Measurements from ENCODE around the gene CACNB3. TPM values are rescaled to one million over a fixed set of nuclear protein-coding genes. Genes with fewer than 3 reads are reported as not detected.

The CACNB3 gene
- total RNA-seq, result 10 to 100 TPM in 1 of 2 experiments, 1 to 10 TPM in 1; 9.5 to 10.0 TPM

- H3K27ac Mint-ChIP-seq, result no peak within 1 kb of the TSS
- intact Hi-C loops (cut with micrococcal nuclease), result loop anchor here (1.0 to 2.0 kb wide), 3 partner anchors 34 to 159 kb away; partner anchors contain the start of gene DDX23
Observed at GRCh38 chr12:48817873-48818830, at the start of gene CACNB3. Gene CACNB3, plus strand, starts transcription at chr12:48818496. Its CDS starts 434 bp downstream, at chr12:48818930.

DNA sequence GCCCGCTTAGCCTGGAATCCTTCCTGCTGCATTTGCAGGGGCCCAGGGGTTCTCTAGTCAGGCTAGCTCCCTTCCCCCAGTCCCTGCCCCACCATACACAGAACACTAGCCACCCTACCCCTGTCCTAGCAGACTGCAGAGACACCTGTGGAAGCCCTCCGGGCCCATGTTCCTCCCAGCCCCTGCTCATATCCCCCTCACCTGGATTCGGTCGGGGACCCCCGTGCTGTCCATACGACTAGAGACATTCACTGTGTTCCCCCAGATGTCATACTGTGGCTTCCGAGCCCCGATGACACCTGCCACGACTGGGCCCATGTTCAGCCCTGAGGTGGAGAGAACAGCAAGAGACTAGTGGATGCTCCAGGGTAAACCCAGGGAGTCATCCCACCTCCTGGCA, 49.6 kb upstream of the CACNB3 start:
- no peaks in the 10 kb centered on the region for H3K9me3 Mint-ChIP-seq
- intact Hi-C loops (cut with micrococcal nuclease), result no loop called here
- CTCF ChIA-PET, result interaction anchor here (1.5 to 1.6 kb wide), 3 partner anchors 16 to 28 kb away, joined by 3 to 5 read pairs (median 4); no protein-coding TSS in a partner anchor
- peaks cover 6% of the 10 kb centered on the region for H3K4me1 Mint-ChIP-seq (ENCODE audit: low read depth)
- no peak overlapping the region for H3K4me3 Mint-ChIP-seq
- no peak for DNase-seq
- no peaks in the 10 kb centered on the region for H3K36me3 Mint-ChIP-seq (ENCODE audit: low read depth)
- no peak overlapping the region for H3K27ac Mint-ChIP-seq
- peaks cover 3% of the 10 kb centered on the region for H3K27me3 Mint-ChIP-seq (ENCODE audit: low read depth)

More at GRCh38 chr12:48817873-48818830, at the start of gene CACNB3:
- peak; percentile 88 for DNase-seq
- no peaks in the 10 kb centered on the region for H3K36me3 Mint-ChIP-seq (ENCODE audit: low read depth)
- H3K27me3 Mint-ChIP-seq (ENCODE audit: low read depth), result peaks cover 15% of the 10 kb centered on the region
- H3K9me3 Mint-ChIP-seq, result no peaks in the 10 kb centered on the region
- H3K4me1 Mint-ChIP-seq (ENCODE audit: low read depth), result peaks cover 26% of the 10 kb centered on the region
- CTCF ChIA-PET, result interaction anchor here (0.7 to 1.9 kb wide), 4 partner anchors 16 to 148 kb away, joined by 3 to 5 read pairs (median 4); partner anchors contain the start of gene DDX23
- H3K4me3 Mint-ChIP-seq, result peak within 1 kb of the TSS; percentile 84

GRCh38 chr12:48770756-48771155, 47.5 kb upstream of the CACNB3 start:
- Mint-ChIP-seq H3K9me3 (no peaks in the 10 kb centered on the region), H3K36me3 (ENCODE audit: low read depth) (no peaks in the 10 kb centered on the region), H3K27ac (no peak overlapping the region), H3K4me3 (no peak overlapping the region), H3K27me3 (ENCODE audit: low read depth) (peaks cover under 1% of the 10 kb centered on the region), H3K4me1 (ENCODE audit: low read depth) (peaks cover 2% of the 10 kb centered on the region)
- intact Hi-C loops (cut with micrococcal nuclease), result no loop called here
- no peak for DNase-seq
- CTCF ChIA-PET, result interaction anchor here (0.6 to 1.1 kb wide), 2 partner anchors 11 to 12 kb away, joined by 3 to 4 read pairs; no protein-coding TSS in a partner anchor

DNA sequence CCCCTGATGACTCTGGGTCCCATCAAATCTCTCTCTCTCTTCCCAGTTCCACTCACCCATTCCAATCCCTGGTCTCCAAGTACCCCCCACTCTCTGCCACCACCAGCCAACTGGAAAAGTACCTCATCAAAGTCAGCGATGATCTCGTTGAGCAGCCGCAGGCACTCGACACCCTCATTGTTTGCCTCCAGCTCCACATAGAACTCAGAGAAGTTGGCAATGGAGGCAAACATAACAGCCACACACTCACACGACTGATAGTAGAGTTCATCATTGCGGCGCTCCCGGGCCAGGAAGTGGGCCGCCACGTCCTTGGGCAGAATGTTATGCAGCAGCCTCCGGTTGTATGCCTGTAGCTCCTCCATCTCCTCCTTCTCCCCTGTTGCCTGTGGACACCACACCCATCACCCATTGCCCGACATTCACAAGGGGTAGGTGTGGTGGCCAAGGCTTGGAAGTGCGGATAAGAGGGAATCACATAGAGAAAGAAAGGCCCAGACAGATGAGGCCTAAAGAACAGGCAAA, 46.6 kb upstream of the CACNB3 start:
- no peaks in the 10 kb centered on the region for H3K4me1 Mint-ChIP-seq (ENCODE audit: low read depth)
- no peaks in the 10 kb centered on the region for H3K36me3 Mint-ChIP-seq (ENCODE audit: low read depth)
- H3K9me3 Mint-ChIP-seq, result no peaks in the 10 kb centered on the region
- no peak for DNase-seq
- H3K4me3 Mint-ChIP-seq, result no peak overlapping the region
- intact Hi-C loops (cut with micrococcal nuclease), result no loop called here
- CTCF ChIA-PET, result interaction anchor here (0.6 kb wide), 2 partner anchors 8 to 12 kb away, joined by 3 read pairs; no protein-coding TSS in a partner anchor
- no peaks in the 10 kb centered on the region for H3K27me3 Mint-ChIP-seq (ENCODE audit: low read depth)
- no peak overlapping the region for H3K27ac Mint-ChIP-seq

DNA sequence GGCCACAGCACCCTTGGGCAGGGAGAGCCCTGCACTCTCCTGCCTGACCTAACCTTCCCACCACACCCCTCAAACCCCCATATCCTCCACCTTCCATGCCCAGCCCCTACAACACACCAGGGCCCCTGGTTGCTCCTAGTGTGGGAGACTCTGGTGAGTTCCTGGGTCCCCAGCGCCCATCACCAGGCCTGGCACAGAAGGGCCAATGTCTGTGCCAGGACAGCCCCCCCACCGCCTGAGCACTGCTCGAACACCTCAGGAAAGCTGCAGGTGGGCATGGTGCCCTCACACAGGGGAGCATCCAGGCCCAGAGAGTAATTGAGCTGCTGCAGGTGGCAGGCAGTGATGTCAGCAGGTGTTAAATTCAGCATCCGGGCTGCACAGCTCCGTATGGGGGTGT, 44.6 kb upstream of the CACNB3 start:
- CTCF ChIA-PET, result interaction anchor here (1.2 kb wide), 1 partner anchor 21 kb away, joined by 5 read pairs; no protein-coding TSS in a partner anchor
- DNase-seq, result no peak

DNA sequence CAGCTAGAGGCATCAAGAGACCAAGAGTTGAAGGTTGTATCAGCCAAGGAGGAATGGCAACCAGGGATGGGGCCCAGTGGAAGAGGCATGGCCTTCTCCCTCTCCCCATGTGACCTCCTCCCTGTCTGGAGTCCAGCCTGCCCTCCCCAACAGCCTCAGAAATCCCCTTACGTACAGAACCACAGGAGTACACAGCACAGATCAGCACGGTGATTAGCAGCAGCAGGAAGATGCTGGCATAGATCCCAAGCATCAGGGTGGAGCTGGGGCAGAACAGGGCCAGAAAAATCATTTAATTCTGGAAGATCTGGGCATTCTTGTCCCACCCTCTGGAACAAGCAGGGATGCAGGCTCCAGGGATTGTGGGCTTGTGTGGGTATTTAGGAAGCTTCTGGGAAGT, 43.8 kb upstream of the CACNB3 start:
- intact Hi-C loops (cut with micrococcal nuclease), result no loop called here
- no peak for DNase-seq
- Mint-ChIP-seq H3K27me3 (ENCODE audit: low read depth) (no peaks in the 10 kb centered on the region), H3K4me3 (no peak overlapping the region), H3K36me3 (ENCODE audit: low read depth) (no peaks in the 10 kb centered on the region), H3K4me1 (ENCODE audit: low read depth) (no peaks in the 10 kb centered on the region), H3K27ac (no peak overlapping the region), H3K9me3 (no peaks in the 10 kb centered on the region)
- CTCF ChIA-PET, result interaction anchor here (1.3 kb wide), 1 partner anchor 11 kb away, joined by 3 read pairs; no protein-coding TSS in a partner anchor

More for the DNA sequence above, 44.6 kb upstream of the CACNB3 start:
- H3K9me3 Mint-ChIP-seq, result no peaks in the 10 kb centered on the region
- no peak overlapping the region for H3K4me3 Mint-ChIP-seq
- no peak overlapping the region for H3K27ac Mint-ChIP-seq
- intact Hi-C loops (cut with micrococcal nuclease), result no loop called here
- H3K36me3 Mint-ChIP-seq (ENCODE audit: low read depth), result no peaks in the 10 kb centered on the region
- no peaks in the 10 kb centered on the region for H3K4me1 Mint-ChIP-seq (ENCODE audit: low read depth)
- H3K27me3 Mint-ChIP-seq (ENCODE audit: low read depth), result no peaks in the 10 kb centered on the region

GRCh38 chr12:48775299-48775698, 43.0 kb upstream of the CACNB3 start:
- H3K27me3 Mint-ChIP-seq (ENCODE audit: low read depth), result no peaks in the 10 kb centered on the region
- CTCF ChIA-PET, result interaction anchor here (1.3 kb wide), 1 partner anchor 10 kb away, joined by 3 read pairs; no protein-coding TSS in a partner anchor
- H3K4me3 Mint-ChIP-seq, result no peak overlapping the region
- no peaks in the 10 kb centered on the region for H3K36me3 Mint-ChIP-seq (ENCODE audit: low read depth)
- no peak for DNase-seq
- H3K9me3 Mint-ChIP-seq, result no peaks in the 10 kb centered on the region
- no peaks in the 10 kb centered on the region for H3K4me1 Mint-ChIP-seq (ENCODE audit: low read depth)
- intact Hi-C loops (cut with micrococcal nuclease), result no loop called here
- H3K27ac Mint-ChIP-seq, result no peak overlapping the region

- Mint-ChIP-seq H3K4me1 (ENCODE audit: low read depth) (no peaks in the 10 kb centered on the region), H3K27ac (no peak overlapping the region), H3K36me3 (ENCODE audit: low read depth) (no peaks in the 10 kb centered on the region), H3K27me3 (ENCODE audit: low read depth) (no peaks in the 10 kb centered on the region), H3K9me3 (no peaks in the 10 kb centered on the region), H3K4me3 (no peak overlapping the region)
- intact Hi-C loops (cut with micrococcal nuclease), result no loop called here
- CTCF ChIA-PET, result interaction anchor here (1.7 kb wide), 1 partner anchor 23 kb away, joined by 6 read pairs; no protein-coding TSS in a partner anchor
- DNase-seq, result no peak
Observed at GRCh38 chr12:48775991-48776649, 42.2 kb upstream of the CACNB3 start.

DNA sequence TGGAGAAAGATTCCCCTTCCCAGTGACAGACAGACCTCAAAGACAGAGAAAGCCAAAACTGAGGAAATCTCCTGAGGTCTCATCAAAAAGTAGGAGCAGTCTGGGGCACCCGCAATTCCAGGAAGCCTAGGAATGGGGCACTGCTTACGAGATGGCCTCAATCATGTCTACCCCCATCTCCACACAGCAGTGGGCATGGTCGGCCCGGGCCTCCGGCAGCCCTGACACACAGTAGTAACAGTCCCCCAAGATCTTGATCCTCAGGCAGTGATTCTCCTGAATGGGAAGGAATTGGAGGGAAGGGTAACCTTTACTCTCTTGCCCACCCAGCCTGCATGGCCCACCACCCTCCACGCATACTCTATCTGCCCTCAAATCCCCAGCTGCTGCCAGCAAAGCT, 41.3 kb upstream of the CACNB3 start:
- Mint-ChIP-seq H3K36me3 (ENCODE audit: low read depth) (no peaks in the 10 kb centered on the region), H3K4me3 (no peak overlapping the region), H3K4me1 (ENCODE audit: low read depth) (no peaks in the 10 kb centered on the region), H3K27me3 (ENCODE audit: low read depth) (no peaks in the 10 kb centered on the region), H3K9me3 (no peaks in the 10 kb centered on the region), H3K27ac (no peak overlapping the region)
- no peak for DNase-seq
- intact Hi-C loops (cut with micrococcal nuclease), result no loop called here
- CTCF ChIA-PET, result interaction anchor here (0.6 to 1.7 kb wide), 2 partner anchors 24 to 75 kb away, joined by 6 read pairs; no protein-coding TSS in a partner anchor

DNA sequence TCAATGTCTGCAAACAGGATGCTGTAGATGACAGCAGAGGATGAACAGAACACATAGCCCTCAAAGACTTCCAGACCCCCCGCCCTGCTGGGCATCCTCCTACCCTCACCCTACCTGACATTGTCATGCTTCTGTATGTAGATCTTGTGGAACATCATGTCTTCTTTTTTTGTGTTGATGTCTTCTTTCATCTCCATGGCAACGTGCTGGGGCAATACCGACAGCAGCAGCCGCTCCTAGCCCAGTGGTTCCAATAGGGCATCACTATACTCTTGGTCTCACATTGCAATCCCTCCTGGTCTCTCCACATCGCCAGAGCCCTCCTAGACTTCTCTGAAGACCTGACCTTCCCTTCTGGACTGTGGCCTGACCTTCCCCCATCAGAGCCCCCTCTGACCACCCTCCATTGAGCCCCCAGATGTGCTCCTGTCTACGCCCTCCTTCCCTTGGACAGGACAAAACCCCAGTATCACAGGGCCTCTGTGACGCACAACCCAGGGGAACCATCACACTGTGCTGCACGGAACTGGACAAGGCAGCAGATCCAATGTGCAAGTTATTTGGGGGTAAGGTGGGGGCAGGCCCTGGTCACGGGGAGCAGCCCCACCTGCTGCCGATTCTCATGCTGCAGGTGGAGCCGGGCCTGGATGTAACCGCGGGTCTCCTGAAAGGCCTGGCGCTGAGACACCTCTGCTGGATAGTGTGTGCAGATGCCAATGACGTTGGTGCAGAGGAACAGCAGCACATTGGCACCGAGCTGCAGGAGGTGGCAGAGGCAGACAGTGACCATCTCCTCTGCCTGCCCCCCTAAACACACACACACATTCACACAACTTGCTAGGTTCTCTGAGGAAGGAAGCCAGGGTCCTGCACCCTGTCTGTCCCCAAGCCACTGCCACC, 40.5 kb upstream of the CACNB3 start:
- Mint-ChIP-seq H3K4me1 (ENCODE audit: low read depth) (no peaks in the 10 kb centered on the region), H3K27me3 (ENCODE audit: low read depth) (no peaks in the 10 kb centered on the region), H3K36me3 (ENCODE audit: low read depth) (no peaks in the 10 kb centered on the region), H3K4me3 (no peak overlapping the region), H3K9me3 (no peaks in the 10 kb centered on the region), H3K27ac (no peak overlapping the region)
- CTCF ChIA-PET, result interaction anchor here (0.6 to 1.7 kb wide), 3 partner anchors 14 to 76 kb away, joined by 3 to 6 read pairs (median 6); no protein-coding TSS in a partner anchor
- intact Hi-C loops (cut with micrococcal nuclease), result no loop called here
- no peak for DNase-seq

GRCh38 chr12:48779869-48780268, 38.4 kb upstream of the CACNB3 start:
- CTCF ChIA-PET, result interaction anchor here (0.7 to 1.6 kb wide), 5 partner anchors 15 to 162 kb away, joined by 3 to 8 read pairs (median 3); no protein-coding TSS in a partner anchor
- Mint-ChIP-seq H3K36me3 (ENCODE audit: low read depth) (no peaks in the 10 kb centered on the region), H3K4me3 (no peak overlapping the region), H3K27ac (no peak overlapping the region), H3K9me3 (no peaks in the 10 kb centered on the region), H3K4me1 (ENCODE audit: low read depth) (no peaks in the 10 kb centered on the region), H3K27me3 (ENCODE audit: low read depth) (peaks cover 4% of the 10 kb centered on the region)
- intact Hi-C loops (cut with micrococcal nuclease), result no loop called here
- no peak for DNase-seq

All from activated naive CD4-positive, alpha-beta T cell treated with anti-CD3 and anti-CD28 coated beads for 36 hours (primary cell).